Medulla oblongata (tissue), 1 donor: ENCODE results near the gene SUSD4.

Source experiments
- DNase-seq: peaks from one replicate; pipeline ENCODE4 v3.0.0-alpha.2; 2015; ENCODE audit errors: extremely low spot score

SUSD4 gene

DNA sequence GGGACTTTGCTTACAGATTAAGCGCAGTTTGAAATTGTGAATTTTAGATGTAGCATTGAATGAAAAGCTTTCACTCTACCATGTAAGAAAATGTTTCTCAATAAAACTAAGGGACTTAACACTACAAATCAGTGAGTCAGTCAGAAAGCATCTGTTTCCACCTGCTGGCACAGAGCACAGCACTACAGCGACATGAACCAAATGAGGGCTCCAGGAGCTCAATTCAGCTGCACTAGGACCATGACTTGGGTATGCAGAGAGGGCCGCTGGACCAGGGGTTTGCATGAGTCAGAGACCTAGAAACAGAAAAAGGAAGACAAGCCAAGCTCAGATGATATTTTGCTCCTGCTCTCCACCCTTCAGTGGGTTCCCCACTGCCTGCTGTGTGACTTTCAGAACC is 5.2 kb downstream of the SUSD4 start:
- no peak for DNase-seq

DNA sequence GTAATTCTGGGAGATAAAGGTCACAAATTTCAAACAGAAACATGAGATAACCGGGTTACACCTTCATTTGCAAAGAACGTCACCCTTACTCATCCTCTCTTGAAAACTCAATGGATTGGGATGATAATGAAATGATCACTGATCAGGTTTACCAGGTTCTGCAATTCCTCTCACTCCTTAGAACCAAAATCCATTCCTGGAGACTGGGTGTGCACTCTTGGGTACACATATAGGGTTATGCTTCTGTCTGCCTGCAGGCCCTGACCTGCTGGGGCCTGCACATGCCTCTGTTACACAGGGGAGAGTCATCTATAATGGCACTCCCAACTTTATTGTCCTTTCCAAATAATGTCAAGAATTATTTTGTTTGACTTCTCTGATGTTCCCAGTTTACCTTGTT is 8.3 kb downstream of the SUSD4 start:
- DNase-seq = no peak

DNA sequence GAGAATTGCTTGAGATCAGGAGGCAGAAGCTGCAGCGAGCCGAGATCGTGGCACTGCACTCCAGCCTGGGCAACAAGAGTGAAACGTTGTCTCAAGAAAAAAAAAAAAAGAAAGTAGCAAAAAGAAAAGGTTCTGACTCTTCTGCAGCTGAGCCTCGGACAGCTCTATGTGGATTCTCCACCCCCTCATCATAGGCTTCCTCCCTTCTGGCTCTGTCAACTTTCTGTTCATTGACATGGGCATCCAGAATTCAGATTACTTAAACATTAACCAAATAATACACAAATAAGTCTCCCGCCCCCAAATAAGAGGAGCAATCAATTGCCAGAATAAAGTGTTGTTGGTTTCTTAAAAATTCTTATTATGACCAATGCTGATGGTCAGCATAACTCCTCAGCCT is 10.0 kb downstream of the SUSD4 start:
- no peak for DNase-seq

DNA sequence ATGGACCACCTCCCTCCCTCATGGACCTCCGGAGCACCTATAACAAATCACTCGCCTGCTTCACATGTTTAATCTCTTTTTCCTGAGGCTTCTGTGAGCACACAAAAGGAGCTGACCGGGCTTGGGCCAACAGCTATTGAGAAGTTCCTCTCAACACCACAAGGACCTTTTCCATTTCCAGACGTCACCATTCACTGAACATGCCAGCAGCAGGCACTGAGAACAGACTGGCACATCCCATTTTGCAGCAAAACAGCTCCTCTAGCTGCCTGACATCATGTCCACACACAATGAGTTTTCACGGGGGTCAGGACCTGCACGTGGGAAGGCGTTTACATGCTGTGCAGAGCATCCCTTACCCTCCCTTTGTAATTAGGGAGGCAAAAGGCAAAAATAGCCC is 11.0 kb downstream of the SUSD4 start:
- DNase-seq = peak; percentile 13

DNA sequence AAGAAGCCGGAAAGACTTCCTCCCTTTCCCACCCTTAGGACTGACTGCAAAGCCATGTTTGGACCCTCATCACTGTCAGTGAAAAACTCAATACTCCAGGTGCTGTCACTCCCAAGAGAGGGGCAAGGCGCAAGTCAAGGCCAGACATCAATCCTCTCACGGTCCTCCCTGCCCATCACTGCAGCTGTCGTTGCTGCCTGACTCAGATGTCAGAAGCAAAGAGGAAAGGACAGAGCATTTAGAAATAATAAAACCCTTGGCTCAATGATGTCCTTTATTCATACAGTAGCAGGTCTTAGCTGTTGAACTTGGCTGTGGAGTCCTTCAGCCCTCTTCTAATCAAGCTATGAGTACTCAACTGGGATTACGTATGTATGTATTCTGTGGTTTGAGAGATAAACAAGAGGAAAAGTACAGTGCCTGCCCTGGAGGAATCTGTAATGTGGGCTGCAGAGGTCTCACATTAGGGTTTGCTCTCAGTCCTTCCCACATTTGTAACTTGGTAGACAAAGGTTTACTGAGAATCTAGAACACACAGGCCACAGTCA is 13.5 kb downstream of the SUSD4 start:
- DNase-seq = no peak

DNA sequence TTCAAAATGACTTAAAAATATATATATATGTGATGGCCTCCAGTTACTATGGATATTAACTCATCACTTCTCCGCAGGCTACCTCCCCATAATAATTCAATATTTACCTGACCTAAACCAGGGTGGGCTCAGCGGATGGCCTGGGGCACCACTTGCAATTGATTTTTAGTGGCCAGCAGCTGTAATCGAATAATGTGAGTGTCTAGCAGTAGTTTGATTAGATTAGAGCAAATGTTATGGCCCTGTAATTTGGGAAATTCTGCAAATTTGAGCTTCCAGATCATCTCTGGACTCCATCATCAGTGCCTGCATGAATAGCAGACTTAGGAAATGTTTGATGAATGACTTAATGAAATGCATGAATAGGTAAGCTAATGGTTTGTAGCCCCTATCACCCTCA is 14.7 kb downstream of the SUSD4 start:
- no peak for DNase-seq

DNA sequence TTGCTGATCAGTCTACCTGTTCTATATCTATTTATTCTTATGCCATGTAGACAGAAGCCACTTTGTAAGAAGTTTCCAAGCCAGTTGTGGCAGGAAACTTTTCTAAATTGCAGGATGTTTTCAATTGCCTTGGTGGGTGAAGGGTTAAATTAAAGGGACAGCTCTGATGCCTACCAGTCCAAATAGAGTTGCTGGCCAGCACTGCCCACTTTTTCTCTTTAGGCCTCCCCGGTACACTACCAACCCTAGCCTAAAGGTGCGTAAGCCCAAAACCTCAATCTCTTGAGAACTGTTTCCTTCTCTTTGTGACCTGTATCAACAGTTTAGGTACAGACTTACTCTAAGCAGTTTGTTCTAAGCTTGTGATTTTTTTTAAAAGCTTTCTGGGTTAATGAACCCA is 15.5 kb downstream of the SUSD4 start:
- no peak for DNase-seq

DNA sequence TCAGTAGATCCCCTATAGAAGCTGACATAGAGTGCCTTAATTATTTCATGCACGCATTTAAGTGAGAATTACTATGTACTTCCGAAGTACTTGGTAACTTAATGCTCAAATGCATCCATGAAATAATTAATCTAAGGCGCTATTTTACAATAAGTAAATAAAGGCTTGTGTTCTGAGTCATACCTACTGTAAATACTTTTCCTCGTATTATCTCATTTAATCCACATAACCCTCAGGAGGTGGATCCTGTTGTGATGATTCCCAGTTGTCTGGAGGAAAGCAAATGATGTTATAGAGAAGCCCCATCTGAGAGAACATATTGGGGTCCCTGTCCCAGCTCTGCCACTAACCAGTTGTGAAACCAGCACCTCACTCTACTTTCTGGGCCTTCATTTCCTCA is 16.4 kb downstream of the SUSD4 start:
- DNase-seq = no peak

DNA sequence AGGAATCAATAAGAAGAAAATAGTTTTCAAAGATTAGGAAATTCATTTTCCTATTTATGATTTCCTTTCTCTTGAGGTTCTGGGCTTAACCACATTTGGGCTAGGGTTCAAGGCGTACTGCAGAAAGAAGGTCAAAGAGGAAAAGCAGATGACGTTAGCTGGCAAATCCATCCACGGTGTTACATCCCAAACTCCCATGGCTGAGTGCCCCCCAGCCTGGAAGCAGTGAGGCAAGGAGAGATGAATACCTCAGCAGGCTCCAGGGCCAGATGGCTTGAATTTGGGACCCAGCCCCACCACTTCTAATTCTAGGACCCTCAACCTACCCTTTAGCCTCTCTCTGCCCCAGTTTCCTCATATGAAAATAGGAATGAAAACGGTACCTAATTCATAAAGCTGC is 17.7 kb downstream of the SUSD4 start:
- DNase-seq = no peak

DNA sequence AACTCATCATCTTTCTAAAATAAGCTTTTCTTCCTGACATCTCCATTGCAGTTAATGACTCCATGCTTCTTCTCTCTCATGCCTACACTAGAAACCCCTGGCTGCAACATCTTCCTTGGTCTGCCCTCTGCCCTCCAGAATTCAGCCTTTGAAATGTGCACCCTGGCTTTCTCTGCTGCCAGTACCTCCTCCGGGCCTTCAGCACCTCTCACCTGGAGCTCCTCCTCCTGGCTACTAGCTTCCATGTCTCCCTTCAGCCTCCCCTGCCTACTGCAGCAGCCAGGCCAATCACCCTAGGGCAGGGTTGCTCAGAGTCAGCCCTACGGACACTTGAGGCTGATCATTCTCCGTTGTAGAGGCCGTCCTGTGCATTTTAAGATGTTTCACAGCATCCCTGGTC is 18.3 kb downstream of the SUSD4 start:
- DNase-seq = no peak

DNA sequence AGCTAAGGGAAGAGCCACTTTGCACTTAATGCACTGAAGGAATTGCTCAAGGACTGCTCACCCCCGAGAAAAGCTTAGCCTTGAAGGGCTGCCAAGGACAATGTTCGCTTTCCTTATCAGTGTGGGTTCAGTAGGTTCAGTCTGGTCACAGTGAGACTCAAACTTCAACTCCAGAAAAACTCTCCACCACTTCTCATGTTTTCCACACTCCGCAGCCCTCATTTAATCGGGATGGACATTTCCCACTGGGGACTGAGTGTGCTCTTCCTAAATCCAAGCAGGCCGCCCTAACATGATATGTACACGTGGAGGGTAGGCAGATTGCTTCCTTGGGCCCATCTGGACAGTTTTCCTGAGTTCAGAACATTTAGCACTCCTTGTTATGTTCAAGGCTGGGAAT is 19.5 kb downstream of the SUSD4 start:
- DNase-seq = no peak

DNA sequence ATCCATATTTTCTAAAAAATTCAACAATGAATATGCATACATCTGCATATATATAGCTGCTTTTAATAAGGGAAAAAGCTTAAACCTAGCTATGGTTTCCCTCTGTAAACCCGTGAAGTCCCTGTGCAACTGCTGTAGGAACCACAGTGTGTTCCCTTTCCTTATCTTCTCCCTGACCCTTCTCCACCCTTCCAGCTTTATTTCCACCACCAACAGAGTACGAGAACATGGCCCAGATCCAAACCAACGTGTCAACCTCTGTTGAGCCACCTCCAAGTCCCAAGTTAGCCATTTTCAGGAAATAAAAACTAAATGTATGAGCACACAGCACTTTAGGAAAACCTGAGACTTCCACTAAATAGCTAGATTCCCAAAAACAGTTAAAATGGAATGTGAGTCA is 20.3 kb downstream of the SUSD4 start:
- DNase-seq = no peak

DNA sequence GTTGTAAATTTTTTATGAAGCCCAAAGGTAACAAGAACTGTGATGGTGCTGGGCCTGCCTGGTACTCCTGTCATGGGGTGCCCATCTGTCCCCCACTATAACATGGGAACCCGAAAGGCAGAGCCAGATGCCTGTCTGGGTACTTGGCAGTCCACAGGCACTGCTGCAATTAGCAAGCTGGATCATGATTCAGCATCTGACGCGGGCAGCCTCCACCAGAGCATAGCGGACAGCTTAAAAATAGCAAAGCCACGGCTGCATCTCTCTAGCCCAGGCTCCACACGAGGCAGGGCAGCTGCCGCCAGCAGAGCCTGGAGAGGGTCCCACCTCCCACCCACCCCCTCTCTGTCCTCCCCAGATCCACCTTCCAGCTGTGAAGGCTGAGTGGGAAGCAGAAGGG is 22.9 kb downstream of the SUSD4 start:
- peak; percentile 29 for DNase-seq

DNA sequence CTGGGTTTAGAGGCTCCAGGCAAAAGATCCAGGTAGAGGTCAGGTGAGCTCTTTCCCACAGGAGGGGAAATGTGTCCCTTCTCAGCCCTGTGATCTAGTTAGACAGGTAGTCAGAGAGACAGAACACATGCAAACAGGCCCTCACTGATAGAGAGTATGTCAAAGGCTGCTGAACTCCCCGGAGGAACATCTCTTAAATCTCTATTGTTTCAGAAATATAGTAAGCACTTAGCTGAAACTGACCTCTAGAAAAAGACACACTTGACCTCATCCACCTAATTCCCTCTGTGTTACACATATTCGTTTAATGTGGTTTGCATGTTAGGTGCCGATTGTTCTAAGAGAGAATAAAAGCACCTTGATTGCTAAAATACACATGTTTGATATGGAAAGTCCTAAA is 23.3 kb downstream of the SUSD4 start:
- DNase-seq = no peak

DNA sequence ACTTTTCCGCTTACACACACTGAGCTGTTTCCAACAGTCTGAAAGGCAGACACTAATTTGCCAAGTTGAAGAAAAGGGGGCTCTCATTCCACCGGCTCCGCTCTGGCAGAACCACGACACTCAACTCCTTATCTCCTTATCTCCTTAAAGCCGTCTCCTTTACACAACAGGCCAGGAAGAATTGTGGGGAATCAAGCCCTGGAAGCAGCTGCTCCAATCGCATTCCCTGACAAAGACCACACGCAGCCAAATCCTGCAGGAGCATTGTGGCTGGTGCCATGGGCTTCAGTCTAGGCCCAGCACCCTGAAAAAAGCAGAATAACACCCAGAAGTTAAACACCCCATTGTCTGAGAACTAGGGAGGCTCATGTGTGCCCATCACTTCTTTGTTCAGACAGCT is 24.1 kb downstream of the SUSD4 start:
- DNase-seq = no peak

DNA sequence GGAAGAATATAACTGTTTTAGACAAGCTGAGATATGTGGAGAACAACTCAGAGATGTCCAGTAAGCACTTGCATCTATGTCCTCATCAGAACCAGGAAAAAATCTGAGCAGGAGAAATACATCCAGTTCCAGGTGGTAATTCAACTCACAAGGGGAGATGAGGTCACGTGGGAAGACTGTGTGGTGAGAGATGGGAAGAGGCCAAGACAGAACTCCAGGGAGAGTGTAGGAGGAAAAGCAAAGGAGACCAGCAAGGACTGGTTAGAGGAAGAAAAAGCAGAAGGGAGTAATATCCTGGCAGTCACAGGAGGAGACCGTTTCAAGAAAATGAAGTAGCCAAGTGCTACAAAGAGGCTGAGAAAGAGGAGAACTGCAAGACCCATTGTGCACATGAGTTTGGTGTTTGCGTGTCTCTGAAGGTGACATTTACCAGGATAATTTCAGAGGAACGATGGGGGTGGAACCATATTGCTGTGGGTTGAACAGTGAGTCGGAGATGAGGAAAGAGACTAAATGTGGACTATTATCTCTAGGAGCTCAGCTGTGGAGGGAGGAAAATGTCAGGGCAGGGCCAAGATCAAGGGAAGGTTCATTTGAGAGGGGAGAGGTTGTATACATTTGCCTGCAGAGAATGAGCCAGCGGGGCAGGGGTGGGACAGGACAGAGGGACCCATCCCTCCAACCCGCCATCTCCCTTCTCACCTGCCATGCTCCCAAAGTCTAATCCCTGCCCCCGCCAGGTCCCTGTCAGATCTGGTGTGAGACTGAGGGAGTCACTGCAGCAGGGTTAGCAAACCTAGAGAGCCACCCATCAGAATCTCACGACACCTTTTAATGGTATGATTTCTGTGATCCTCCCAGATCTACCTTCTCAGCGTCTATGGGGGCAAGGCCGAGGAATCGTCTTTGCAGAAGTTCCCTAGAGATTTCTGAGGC is 24.9 kb downstream of the SUSD4 start:
- no peak for DNase-seq

DNA sequence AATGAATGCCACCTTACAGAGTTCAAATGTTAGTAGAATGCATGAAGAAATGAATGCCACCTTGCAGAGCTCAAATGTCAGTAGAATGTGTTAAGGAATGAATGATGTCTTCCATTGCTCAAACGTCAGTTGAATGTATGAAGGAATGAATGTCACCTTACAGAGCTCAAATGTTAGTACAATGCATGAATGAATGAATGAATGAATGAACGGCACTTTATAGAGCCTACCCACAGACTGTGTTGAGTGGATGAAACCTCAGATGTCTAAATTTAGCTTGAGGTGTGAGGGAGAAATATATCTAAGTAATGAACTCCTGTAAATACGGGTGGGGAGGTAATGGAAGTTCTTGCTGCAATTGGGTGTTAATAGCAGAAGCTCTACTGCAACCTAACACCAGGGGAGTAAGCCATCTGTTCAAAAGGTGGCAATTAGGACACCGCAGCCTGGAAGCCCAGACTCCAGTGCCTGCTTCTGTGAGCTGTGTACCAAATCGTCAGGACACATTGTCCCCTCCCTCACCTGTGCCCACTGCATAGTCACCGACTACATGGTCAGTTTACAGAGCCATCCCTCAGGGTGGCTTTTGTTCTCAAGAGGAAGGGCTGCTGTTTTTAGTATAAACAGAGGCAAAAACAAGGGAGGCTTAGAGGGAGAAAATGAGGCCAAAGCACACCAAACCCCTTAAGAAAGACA is 26.7 kb downstream of the SUSD4 start:
- DNase-seq = no peak

DNA sequence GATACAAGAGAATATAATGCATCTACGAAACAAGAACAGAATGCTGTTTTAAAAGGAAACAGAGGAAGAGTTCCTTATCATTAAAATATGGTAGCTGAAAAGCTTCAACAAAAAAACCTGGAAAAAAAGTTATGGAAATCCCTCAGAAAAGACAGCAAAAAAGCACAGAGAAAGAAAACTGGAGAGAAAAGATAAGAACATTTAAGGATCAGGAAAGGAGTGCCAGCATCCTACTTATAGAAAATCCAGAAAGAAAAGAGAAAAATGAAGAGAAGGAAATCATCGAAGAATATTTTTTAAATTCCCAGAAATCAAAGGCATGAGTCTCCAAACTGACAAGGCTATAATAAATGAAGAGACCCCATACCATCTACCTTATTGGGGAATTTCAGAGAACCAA is 29.8 kb downstream of the SUSD4 start:
- DNase-seq = no peak

DNA sequence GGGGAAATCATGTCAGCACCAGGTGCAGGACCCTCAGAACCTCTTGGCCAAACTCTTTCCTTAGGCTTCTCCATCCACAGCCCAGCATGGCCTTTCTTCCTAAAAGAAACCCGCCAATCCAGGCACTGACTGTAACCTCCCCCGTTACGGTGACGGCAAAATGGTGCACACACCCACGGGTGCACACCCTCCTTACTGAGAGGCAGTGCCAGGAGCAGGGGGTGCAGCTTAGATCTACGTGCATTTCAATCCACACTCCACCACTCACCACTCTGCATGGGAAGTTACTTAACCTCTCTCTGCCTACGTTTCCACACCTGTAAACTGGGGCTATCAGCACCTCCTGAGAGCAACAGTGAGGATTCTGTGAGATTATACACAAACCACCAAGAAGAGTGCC is 31.0 kb downstream of the SUSD4 start:
- DNase-seq = no peak

DNA sequence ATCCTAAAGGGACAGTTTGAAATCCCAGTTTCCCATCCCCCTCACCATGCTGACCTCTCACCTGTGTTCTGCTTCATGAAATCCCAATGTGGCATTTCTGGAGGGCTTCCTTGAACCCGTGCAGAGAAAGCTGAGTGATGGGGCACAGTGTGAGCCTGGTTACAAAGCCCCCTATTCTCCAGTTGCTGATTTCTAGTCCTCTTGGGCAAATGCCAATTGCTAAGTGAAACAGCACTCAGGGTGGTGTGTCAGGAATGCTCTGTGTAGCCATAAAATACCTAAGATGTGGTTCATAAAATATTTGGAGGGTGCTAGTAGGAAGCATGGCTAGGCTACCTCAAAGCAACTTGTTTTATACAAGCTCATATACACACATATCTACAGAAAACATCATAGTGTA is 32.0 kb downstream of the SUSD4 start:
- DNase-seq = no peak

DNA sequence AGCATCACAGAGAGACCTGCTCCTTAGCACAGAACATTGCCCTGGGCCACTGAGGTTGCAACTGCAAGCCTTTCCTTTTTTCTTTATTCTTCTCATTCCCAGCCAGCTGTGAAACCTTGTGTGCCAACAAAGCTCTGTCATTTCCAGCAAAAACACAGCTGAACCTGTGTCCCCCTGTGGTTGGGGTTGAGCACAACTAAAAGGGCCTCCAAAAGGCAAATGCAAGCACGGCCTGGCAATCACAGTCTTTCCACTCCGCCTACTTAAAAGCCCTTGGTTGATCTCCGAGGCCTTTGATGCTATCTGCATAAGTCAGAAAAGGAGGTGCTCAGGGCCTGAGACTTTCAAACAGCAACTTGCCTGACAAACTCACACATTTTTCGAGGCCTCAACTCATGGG is 32.7 kb downstream of the SUSD4 start:
- no peak for DNase-seq

DNA sequence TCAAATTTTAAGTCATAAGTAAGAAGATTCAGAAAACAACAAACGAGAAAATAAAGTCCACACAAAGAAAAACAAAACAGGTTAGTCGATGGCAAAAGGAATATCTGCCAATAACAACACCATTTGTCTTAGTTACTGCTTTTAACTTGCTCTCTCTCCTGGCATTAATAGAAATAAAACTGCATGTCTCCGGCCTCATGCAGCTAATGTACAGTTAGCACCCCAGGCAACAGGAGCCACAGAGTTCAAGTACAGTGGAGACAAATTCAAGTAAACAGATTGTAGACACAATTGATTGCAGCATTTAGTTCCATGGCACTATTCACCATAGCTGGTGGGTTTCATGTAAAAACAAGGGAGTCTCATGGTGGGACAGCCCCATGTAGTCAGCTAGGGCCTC is 33.5 kb downstream of the SUSD4 start:
- DNase-seq = no peak
